Progenitor cell of endocrine pancreas (in vitro differentiated cells): ENCODE measurements around the gene ATP5MC2. TPM values are rescaled to one million over a fixed set of nuclear protein-coding genes. Genes with fewer than 3 reads are reported as not detected.
A peak's percentile ranks its signal among the peaks of the same experiment; 100 is the strongest.

Experiments
- DNase-seq: peaks from one replicate; pipeline ENCODE4 v3.0.0; 2021; ENCODE audit warnings: low spot score; ENCODE audit not compliant: unreplicated experiment
- H3K27ac Mint-ChIP-seq: 2 replicates; pipeline ENCODE4 v1.8.0; 2021; ENCODE audit warnings: mild to moderate bottlenecking, moderate library complexity, mixed read lengths
- H3K27me3 Mint-ChIP-seq: 2 replicates; pipeline ENCODE4 v1.8.0; 2021; ENCODE audit warnings: mixed read lengths
- H3K36me3 Mint-ChIP-seq: 2 replicates; pipeline ENCODE4 v1.8.0; 2022; ENCODE audit warnings: mixed read lengths; ENCODE audit not compliant: insufficient read depth
- H3K4me1 Mint-ChIP-seq: 2 replicates; pipeline ENCODE4 v1.8.0; 2021; ENCODE audit warnings: low read depth, mixed read lengths
- H3K4me3 Mint-ChIP-seq: 2 replicates; pipeline ENCODE4 v1.8.0; 2021; ENCODE audit warnings: low read depth, mild to moderate bottlenecking, moderate library complexity, mixed read lengths
- H3K9me3 Mint-ChIP-seq: 2 replicates; pipeline ENCODE4 v1.8.0; 2021; ENCODE audit warnings: low read depth, mixed read lengths
- total RNA-seq: library from RNA; stranded (reverse); gene quantifications from 2 replicates; pipeline ENCODE4 v1.2.1, GENCODE V29; 2021
- TF ChIP-seq, protein P1 (sequence below): fragments of 200-600 bp; sonication (generic); IDR thresholded peaks from one replicate; pipeline ENCODE4 v1.5.0; 2021; ENCODE audit warnings: antibody characterized with exemption, mild to moderate bottlenecking; ENCODE audit not compliant: unreplicated experiment

The ATP5MC2 gene
- total RNA-seq, 1 donor from 2014 or later = 327 TPM

DNA sequence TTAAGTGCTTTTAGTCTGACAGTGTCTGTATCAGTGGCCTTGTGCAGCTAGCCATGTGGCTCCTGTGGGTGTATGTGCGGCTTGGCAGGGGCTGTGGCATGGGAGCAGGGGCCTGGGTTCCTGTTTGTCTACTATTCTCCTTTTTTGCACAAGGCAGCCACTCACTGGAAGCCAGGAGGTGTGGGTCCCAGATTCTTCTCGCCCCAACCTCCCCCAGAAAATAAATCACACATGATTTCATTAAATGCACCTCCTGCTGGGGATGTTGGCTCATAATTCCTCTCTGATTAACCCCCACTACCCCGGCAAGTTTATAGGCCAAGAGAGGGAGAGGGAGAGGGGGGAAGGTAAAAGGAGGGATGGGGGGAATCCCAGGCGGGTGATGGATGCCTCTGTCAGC lies 33.8 kb upstream of the ATP5MC2 start:
- H3K27me3 Mint-ChIP-seq = peaks cover 29% of the 10 kb centered on the region
- no peak overlapping the region for H3K4me3 Mint-ChIP-seq
- TF ChIP-seq, protein P1, sequence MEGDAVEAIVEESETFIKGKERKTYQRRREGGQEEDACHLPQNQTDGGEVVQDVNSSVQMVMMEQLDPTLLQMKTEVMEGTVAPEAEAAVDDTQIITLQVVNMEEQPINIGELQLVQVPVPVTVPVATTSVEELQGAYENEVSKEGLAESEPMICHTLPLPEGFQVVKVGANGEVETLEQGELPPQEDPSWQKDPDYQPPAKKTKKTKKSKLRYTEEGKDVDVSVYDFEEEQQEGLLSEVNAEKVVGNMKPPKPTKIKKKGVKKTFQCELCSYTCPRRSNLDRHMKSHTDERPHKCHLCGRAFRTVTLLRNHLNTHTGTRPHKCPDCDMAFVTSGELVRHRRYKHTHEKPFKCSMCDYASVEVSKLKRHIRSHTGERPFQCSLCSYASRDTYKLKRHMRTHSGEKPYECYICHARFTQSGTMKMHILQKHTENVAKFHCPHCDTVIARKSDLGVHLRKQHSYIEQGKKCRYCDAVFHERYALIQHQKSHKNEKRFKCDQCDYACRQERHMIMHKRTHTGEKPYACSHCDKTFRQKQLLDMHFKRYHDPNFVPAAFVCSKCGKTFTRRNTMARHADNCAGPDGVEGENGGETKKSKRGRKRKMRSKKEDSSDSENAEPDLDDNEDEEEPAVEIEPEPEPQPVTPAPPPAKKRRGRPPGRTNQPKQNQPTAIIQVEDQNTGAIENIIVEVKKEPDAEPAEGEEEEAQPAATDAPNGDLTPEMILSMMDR = no peak
- H3K27ac Mint-ChIP-seq = no peak overlapping the region
- H3K4me1 Mint-ChIP-seq = no peaks in the 10 kb centered on the region
- DNase-seq = no peak
- H3K36me3 Mint-ChIP-seq = peaks cover 8% of the 10 kb centered on the region
- no peaks in the 10 kb centered on the region for H3K9me3 Mint-ChIP-seq

- Mint-ChIP-seq H3K4me3 (no peak overlapping the region), H3K36me3 (no peaks in the 10 kb centered on the region), H3K27me3 (peaks cover 65% of the 10 kb centered on the region), H3K4me1 (peaks cover 1% of the 10 kb centered on the region), H3K27ac (no peak overlapping the region), H3K9me3 (no peaks in the 10 kb centered on the region)
- TF ChIP-seq, protein P1 = no peak
- DNase-seq = no peak
Observed at GRCh38 chr12:53706080-53706479, 30.2 kb upstream of the ATP5MC2 start.

- no peaks in the 10 kb centered on the region for H3K9me3 Mint-ChIP-seq
- H3K36me3 Mint-ChIP-seq = no peaks in the 10 kb centered on the region
- no peak for DNase-seq
- H3K4me1 Mint-ChIP-seq = peaks cover 1% of the 10 kb centered on the region
- no peak overlapping the region for H3K4me3 Mint-ChIP-seq
- H3K27ac Mint-ChIP-seq = no peak overlapping the region
- TF ChIP-seq, protein P1 = no peak
- peaks cover 82% of the 10 kb centered on the region for H3K27me3 Mint-ChIP-seq
Observed at GRCh38 chr12:53703756-53704155, 27.9 kb upstream of the ATP5MC2 start.

- no peaks in the 10 kb centered on the region for H3K36me3 Mint-ChIP-seq
- no peak overlapping the region for H3K27ac Mint-ChIP-seq
- H3K9me3 Mint-ChIP-seq = no peaks in the 10 kb centered on the region
- peaks cover 5% of the 10 kb centered on the region for H3K4me1 Mint-ChIP-seq
- H3K27me3 Mint-ChIP-seq = peaks cover 90% of the 10 kb centered on the region
- no peak overlapping the region for H3K4me3 Mint-ChIP-seq
- TF ChIP-seq, protein P1 = peak; percentile 89
- DNase-seq = peak; percentile 61
Observed at GRCh38 chr12:53701518-53702264, 25.8 kb upstream of the ATP5MC2 start.

GRCh38 chr12:53700567-53700966 lies 24.7 kb upstream of the ATP5MC2 start:
- Mint-ChIP-seq H3K27ac (no peak overlapping the region), H3K27me3 (peaks cover 92% of the 10 kb centered on the region), H3K4me1 (peaks cover 14% of the 10 kb centered on the region), H3K36me3 (no peaks in the 10 kb centered on the region), H3K4me3 (no peak overlapping the region), H3K9me3 (no peaks in the 10 kb centered on the region)
- DNase-seq = no peak
- TF ChIP-seq, protein P1 = no peak
